HL-60 (cell line): ENCODE measurements around the gene NAP1L4.

Source experiments
- DNase-seq, 2 experiments: peaks; one replicate each; pipeline ENCODE4 v3.0.0-alpha.2; 2010 to 2020; ENCODE audit warnings: low read depth in 1 of 2, low spot score in 1 of 2
- H3K27ac ChIP-seq: fragments of 250-450 bp; sonication (Bioruptor Pico); replicated peaks from 2 replicates; pipeline ENCODE4 v1.5.1; 2020; ENCODE audit warnings: mild to moderate bottlenecking, moderate library complexity
- H3K27me3 ChIP-seq: fragments of 250-450 bp; sonication (Bioruptor Pico); 2 replicates; pipeline ENCODE4 v1.5.1; 2021; ENCODE audit warnings: mild to moderate bottlenecking, moderate library complexity; ENCODE audit not compliant: insufficient read depth, poor library complexity, severe bottlenecking
- H3K4me3 ChIP-seq: replicated peaks from 2 replicates; pipeline ENCODE4 v1.5.1; 2011; ENCODE audit warnings: mild to moderate bottlenecking, control low read depth, low read length; ENCODE audit not compliant: insufficient read depth
- CTCF ChIP-seq: IDR thresholded peaks from one replicate; pipeline ENCODE4 v1.5.1; 2011; ENCODE audit warnings: low read length, control low read depth, inconsistent platforms; ENCODE audit not compliant: insufficient read depth
- GABPA ChIP-seq: IDR thresholded peaks from 2 replicates; pipeline ENCODE4 v1.6.1; 2012; ENCODE audit warnings: low read depth
- POLR2AphosphoS5 ChIP-seq: IDR thresholded peaks from 2 replicates; pipeline ENCODE4 v1.6.1; 2012; ENCODE audit warnings: low read depth
- SPI1 ChIP-seq: IDR thresholded peaks from 2 replicates; pipeline ENCODE4 v1.6.1; 2012; ENCODE audit warnings: low read depth, mild to moderate bottlenecking, borderline replicate concordance
- TF ChIP-seq, protein P1 (sequence below): IDR thresholded peaks from 2 replicates; pipeline ENCODE4 v1.6.1; 2012; ENCODE audit warnings: low read depth; ENCODE audit not compliant: insufficient replicate concordance

NAP1L4 gene

GRCh38 chr11:2911785-2912391 lies 80.2 kb downstream of the NAP1L4 start:
- Histone ChIP-seq H3K27me3 (no peaks in the 10 kb centered on the region), H3K4me3 (no peak overlapping the region), H3K27ac (no peak overlapping the region)
- no peak for TF ChIP-seq POLR2AphosphoS5
- no peak for TF ChIP-seq CTCF
- no peak for TF ChIP-seq GABPA
- TF ChIP-seq, protein P1, sequence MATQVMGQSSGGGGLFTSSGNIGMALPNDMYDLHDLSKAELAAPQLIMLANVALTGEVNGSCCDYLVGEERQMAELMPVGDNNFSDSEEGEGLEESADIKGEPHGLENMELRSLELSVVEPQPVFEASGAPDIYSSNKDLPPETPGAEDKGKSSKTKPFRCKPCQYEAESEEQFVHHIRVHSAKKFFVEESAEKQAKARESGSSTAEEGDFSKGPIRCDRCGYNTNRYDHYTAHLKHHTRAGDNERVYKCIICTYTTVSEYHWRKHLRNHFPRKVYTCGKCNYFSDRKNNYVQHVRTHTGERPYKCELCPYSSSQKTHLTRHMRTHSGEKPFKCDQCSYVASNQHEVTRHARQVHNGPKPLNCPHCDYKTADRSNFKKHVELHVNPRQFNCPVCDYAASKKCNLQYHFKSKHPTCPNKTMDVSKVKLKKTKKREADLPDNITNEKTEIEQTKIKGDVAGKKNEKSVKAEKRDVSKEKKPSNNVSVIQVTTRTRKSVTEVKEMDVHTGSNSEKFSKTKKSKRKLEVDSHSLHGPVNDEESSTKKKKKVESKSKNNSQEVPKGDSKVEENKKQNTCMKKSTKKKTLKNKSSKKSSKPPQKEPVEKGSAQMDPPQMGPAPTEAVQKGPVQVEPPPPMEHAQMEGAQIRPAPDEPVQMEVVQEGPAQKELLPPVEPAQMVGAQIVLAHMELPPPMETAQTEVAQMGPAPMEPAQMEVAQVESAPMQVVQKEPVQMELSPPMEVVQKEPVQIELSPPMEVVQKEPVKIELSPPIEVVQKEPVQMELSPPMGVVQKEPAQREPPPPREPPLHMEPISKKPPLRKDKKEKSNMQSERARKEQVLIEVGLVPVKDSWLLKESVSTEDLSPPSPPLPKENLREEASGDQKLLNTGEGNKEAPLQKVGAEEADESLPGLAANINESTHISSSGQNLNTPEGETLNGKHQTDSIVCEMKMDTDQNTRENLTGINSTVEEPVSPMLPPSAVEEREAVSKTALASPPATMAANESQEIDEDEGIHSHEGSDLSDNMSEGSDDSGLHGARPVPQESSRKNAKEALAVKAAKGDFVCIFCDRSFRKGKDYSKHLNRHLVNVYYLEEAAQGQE = no peak
- TF ChIP-seq SPI1 = no peak
- DNase-seq = no peak

GRCh38 chr11:2911088-2911784 lies 80.9 kb downstream of the NAP1L4 start:
- TF ChIP-seq, protein P1 = no peak
- TF ChIP-seq SPI1 = no peak
- TF ChIP-seq CTCF = no peak
- TF ChIP-seq GABPA = no peak
- no peak for TF ChIP-seq POLR2AphosphoS5
- DNase-seq = no peak
- no peaks in the 10 kb centered on the region for H3K27me3 ChIP-seq
- H3K27ac ChIP-seq = no peak overlapping the region
- no peak overlapping the region for H3K4me3 ChIP-seq

DNA sequence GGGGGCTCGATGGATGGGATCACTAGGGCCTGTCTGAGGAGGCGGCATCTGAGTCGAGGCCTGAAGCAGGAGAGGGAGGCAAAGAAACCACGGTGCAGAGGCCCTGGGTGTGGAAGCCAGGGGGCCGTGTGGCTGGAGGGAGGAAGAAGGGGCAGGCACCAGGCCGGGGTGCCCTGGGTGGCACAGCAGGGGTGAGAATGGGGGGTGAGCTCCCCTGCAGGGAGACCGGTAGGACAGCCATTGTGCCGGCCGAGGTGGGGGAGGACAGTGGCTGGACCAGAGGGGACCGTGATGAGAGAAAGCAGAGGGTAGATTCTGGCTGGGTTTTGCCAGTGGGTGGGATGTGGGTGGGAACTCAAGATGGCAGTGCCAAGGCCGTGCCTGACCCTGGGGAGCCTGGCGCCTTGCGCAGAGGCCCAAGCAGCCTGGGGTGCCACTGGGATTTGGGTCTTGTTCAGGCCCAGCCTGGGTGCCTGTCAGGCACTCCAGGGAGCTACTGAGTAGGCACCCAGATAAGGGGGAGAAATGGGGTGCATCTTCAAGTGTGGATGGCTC lies 81.7 kb downstream of the NAP1L4 start:
- no peak for DNase-seq

More for the DNA sequence above, 81.7 kb downstream of the NAP1L4 start:
- Histone ChIP-seq H3K27ac (no peak overlapping the region), H3K27me3 (no peaks in the 10 kb centered on the region), H3K4me3 (no peak overlapping the region)
- TF ChIP-seq CTCF (no peak), POLR2AphosphoS5 (no peak)
- TF ChIP-seq, protein P1 = no peak
